ENCODE data around the gene MTG1.
"Not testable (repeated sequence)": the region's sequence is repeated elsewhere in the genome, so short reads cannot be mapped to it uniquely, and the experiment has no call there.

The MTG1 gene

DNA sequence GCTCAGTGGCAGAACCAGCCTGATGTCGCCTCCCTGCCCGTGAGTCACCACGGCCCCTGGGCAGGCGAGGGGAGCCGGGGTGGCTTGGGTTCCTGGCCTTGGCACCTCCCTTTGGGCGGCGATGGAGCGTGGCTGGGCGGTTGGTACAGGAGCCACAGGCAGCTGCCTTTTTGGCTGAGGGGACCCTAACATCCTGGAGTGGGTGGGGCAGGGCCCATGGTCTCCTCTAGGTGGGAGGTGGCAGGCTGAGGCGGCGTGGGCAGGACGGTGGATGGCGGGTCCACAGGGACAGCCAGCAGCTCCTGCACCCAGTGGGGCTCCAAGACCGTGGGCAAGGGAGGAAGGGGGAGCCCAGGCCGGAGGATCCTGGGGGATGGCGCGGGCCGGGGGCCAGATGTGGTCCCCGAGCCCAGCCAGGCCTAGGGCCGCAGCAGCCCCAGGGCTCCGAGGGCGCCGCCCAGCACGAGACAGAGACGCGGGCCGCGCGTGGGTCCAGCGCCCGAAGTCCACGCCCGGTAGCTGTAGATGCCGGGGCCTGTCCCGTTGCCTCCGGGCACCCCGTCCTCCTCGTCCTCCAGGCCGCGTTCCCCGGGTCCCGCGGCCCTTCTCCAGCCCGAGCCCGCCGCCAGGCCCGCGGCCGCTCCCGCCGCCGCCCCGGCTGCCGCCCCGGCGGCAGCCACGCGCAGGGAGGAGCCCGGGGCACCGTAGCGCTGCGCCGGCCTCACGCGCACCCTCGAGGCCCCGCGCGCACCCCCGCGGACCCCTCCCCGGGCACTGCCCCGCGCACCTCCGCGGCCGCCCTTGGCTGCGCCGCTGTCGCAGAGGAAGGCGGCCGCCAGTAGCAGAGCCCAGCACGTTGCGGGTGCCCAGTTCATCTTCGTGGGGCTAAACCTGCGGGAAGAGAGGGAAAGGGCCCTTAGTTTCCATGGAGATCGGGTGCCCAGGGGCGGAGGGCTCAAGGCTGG is 29.1 kb downstream of the MTG1 start:
- Histone ChIP-seq H3K27ac (ENCODE audit: low read length) (no peak overlapping the region), H3K9me3 (ENCODE audit: insufficient read depth, low read depth, low read length) (no peaks in the 10 kb centered on the region), H3K4me3 (ENCODE audit: low read length) (no peak overlapping the region), H3K4me1 (ENCODE audit: insufficient read depth, low read length) (no peaks in the 10 kb centered on the region), H3K27me3 (ENCODE audit: insufficient read depth, low read length) (peaks cover 17% of the 10 kb centered on the region), H3K9ac (ENCODE audit: low read depth, low read length) (no peak overlapping the region), H3K36me3 (ENCODE audit: insufficient read depth, low read depth, low read length) (peaks cover 10% of the 10 kb centered on the region; the same call in 1 of the 2 replicates)

DNA sequence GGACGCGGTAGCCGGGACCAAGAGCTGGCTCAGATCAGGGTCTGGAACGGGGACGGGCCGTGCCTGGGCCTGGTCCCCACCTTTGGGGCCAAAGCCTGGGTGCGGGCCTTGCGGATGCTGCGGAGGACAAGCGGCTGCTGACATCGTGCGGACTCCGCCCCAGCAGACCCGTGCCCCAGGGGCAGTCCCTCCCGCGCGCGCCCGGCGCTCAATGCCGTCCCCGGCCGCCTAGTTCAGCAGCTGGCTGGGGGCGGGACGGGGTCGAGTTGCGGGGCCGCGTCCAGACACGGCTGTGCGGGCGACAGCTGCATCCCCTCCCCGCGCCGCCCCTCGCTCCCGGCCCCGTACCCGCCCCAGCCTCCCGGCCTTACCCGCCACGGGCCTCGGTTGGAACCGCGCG is 30.1 kb downstream of the MTG1 start:
- H3K4me3 ChIP-seq (ENCODE audit: low read length); H3K9ac ChIP-seq (ENCODE audit: low read depth, low read length); H3K4me1 ChIP-seq (ENCODE audit: insufficient read depth, low read length); H3K27ac ChIP-seq (ENCODE audit: low read length); H3K36me3 ChIP-seq (ENCODE audit: insufficient read depth, low read depth, low read length); H3K9me3 ChIP-seq (ENCODE audit: insufficient read depth, low read depth, low read length): not testable (repeated sequence)
- H3K27me3 ChIP-seq (ENCODE audit: insufficient read depth, low read length): peaks cover 17% of the 10 kb centered on the region

DNA sequence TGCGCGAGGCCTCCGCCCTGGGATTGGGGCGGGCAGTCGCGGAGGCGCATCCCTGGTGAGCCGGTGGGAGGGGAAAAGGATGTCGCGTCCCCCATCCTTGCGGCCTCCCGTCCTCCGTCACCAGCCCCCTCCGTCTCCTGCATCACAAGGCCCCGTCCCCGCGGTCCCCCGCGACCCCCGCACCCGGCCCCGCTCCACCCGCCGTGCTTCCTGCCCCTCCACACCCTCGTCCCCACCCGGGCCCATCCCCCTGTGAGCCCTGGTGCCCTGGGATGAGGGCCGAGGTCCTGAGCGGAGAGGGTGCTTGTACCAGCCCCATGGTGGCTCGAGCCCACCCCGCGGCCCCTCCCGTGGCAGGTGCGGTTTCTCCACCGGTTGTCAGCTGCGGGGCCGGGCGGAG is 30.6 kb downstream of the MTG1 start, which contains the start of gene SPRN:
Gene SPRN, minus strand, starts transcription at position 25 of the 400 bp plus-strand sequence. CDS start 944 bp downstream, outside the sequence.
- not testable (repeated sequence) for H3K4me3 ChIP-seq (ENCODE audit: low read length); H3K27ac ChIP-seq (ENCODE audit: low read length); H3K9me3 ChIP-seq (ENCODE audit: insufficient read depth, low read depth, low read length); H3K36me3 ChIP-seq (ENCODE audit: insufficient read depth, low read depth, low read length); H3K9ac ChIP-seq (ENCODE audit: low read depth, low read length); H3K4me1 ChIP-seq (ENCODE audit: insufficient read depth, low read length)
- peaks cover 17% of the 10 kb centered on the region for H3K27me3 ChIP-seq (ENCODE audit: insufficient read depth, low read length)

DNA sequence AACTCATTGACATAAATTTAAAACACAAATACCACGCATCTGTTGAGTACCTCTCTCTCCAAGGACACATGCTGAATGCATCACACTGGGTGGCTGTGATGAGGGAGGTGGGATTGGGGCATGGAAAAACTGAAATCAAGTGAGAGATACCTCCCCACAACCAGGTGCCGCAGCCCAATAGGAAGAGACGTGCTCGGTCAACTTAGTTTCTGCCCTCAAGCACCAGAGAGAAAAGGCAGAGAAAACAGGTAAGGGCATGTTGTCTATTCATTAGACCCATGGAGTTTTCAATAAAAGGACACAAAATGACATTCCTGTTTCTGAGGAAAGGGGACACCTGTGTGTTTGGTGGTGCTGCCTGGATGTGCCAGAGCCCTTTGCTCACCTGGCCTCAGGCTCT is 35.6 kb downstream of the MTG1 start:
- not testable (repeated sequence) for H3K4me3 ChIP-seq (ENCODE audit: low read length); H3K9me3 ChIP-seq (ENCODE audit: insufficient read depth, low read depth, low read length); H3K9ac ChIP-seq (ENCODE audit: low read depth, low read length); H3K36me3 ChIP-seq (ENCODE audit: insufficient read depth, low read depth, low read length); H3K27ac ChIP-seq (ENCODE audit: low read length); H3K27me3 ChIP-seq (ENCODE audit: insufficient read depth, low read length); H3K4me1 ChIP-seq (ENCODE audit: insufficient read depth, low read length)

DNA sequence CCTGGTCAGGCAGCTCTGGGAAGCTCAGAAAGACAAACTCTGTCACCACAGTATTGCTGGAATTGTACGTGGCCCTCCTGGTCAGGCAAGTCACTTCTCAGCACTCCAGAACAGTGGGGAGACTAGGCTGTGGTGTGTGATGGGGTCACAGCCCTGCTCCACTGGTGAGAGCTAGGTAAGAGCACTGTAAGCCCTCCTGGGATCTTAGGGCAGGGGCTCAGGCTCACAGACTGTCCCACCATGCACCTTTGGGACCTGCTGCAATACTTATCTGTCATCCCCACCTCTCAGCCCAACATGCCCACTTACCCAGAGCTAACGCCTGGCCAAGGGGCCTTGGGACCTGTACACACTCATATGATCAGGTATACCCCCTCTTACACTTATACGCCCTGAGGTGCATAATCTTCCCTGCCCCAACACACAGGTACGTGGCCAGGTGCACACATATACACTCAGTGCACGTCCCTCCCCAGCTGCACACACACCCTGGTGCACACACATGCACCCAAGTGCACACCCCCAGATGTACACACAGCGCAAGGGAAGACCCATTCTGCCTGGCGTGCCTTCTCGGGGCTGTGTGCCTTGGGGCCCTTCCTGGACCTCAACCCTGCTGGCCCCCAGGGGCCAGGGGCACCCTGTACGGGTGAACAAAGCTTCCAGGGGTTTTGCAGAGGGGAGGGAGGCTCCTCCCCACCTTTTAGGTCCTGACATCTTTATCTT is 38.1 kb downstream of the MTG1 start:
- H3K9me3 ChIP-seq (ENCODE audit: insufficient read depth, low read depth, low read length); H3K27ac ChIP-seq (ENCODE audit: low read length); H3K36me3 ChIP-seq (ENCODE audit: insufficient read depth, low read depth, low read length); H3K27me3 ChIP-seq (ENCODE audit: insufficient read depth, low read length); H3K4me1 ChIP-seq (ENCODE audit: insufficient read depth, low read length); H3K9ac ChIP-seq (ENCODE audit: low read depth, low read length); H3K4me3 ChIP-seq (ENCODE audit: low read length): not testable (repeated sequence)

DNA sequence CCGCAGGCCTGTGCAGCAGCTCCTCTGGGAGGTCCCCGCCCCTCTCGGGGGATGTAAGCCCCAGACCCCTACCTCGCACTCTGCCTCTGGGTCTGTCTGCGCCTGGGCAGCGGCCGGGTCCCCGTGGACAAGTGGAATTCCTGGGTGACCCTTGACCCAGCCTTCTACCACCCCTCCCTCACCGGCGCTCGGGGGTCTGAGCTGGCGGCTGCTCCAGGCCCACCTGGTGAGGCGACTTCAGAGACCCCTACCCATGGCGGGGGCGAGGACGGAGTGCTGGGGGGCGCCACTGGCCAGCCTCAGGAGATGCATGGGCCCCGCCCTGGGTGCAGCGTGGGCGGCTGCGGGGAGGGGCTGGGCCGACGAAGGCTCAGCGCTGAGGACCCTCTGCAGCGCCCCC is 38.8 kb downstream of the MTG1 start:
- not testable (repeated sequence) for H3K27me3 ChIP-seq (ENCODE audit: insufficient read depth, low read length); H3K36me3 ChIP-seq (ENCODE audit: insufficient read depth, low read depth, low read length); H3K9me3 ChIP-seq (ENCODE audit: insufficient read depth, low read depth, low read length); H3K27ac ChIP-seq (ENCODE audit: low read length); H3K9ac ChIP-seq (ENCODE audit: low read depth, low read length); H3K4me1 ChIP-seq (ENCODE audit: insufficient read depth, low read length); H3K4me3 ChIP-seq (ENCODE audit: low read length)

DNA sequence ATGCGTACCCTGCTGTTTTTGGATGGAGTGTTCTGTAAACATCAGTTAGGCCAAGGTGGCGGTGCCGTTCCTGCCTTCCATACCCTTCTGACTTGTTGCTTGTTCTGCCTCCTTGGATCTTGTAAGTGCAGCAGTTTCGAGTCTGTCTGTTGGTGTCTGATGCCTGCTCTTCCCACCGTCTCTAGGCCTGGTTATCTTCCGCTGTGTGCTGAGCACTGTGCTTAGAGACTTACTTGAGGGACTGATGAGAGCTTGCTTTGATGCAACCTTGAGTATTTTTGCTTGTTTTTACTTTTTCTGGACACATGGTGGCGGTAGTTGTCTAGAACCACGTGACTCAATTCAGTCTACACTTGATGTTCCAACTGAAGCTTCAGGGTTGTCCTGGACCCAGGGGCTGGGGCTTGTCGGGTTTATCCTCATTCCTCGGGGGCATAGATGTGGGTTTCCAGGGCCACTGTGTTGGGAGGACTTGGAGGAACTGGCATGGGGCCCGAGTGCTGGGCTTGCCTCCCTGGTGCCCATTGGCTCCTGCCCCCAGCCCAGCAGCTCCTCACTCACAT is 44.8 kb downstream of the MTG1 start:
- Histone ChIP-seq H3K27me3 (ENCODE audit: insufficient read depth, low read length) (no peaks in the 10 kb centered on the region), H3K27ac (ENCODE audit: low read length) (no peak overlapping the region), H3K9me3 (ENCODE audit: insufficient read depth, low read depth, low read length) (peaks cover 56% of the 10 kb centered on the region), H3K4me3 (ENCODE audit: low read length) (no peak overlapping the region), H3K36me3 (ENCODE audit: insufficient read depth, low read depth, low read length) (no peaks in the 10 kb centered on the region), H3K4me1 (ENCODE audit: insufficient read depth, low read length) (no peaks in the 10 kb centered on the region), H3K9ac (ENCODE audit: low read depth, low read length) (no peak overlapping the region)

DNA sequence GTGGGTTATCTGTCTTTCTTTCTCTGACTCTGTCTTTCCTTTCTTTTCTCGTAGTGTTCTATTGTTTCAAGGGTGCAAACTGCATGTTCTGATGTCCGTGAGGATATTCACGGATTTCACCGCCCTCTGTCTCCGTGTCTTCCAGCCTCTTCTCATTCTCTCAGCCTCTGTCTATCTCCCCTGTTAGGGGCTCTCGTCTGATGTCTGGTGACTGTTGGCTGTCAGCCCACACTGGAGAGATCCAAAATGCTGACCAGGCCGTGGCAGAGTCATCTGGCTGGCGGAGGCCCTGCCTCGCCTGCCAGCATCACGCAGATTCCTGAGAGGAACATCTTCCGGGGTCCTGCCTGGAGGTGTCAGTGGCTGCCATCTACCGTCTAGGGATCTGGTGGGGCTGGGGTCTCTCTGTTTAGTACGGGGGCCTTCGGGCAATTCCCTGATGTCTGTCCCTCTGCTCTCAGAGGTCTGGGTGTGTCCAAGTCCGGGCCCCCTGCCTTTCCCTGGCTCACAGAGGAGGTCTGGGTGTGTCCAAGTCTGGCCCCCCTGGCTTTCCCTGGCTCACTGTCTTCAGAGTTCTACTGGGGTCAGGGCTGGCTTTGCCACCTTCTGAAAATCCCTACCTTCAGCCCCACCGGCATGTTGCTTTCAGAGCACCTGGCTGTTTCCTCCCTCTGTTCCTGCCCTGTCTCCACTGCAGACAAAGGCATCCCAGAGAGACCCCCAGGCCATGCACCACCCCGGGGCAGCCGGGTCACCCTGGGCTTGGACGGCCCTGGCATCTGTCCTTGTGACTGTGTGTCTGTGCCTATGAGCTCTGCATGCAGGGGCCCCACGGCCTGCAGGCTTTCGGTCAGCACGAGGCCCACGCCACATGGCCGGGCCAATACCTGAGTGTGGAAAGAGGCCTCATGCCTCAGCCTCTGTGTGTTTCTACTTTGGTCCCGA is 45.8 kb downstream of the MTG1 start:
- Histone ChIP-seq H3K27ac (ENCODE audit: low read length) (no peak overlapping the region), H3K9me3 (ENCODE audit: insufficient read depth, low read depth, low read length) (peaks cover 66% of the 10 kb centered on the region), H3K9ac (ENCODE audit: low read depth, low read length) (no peak overlapping the region), H3K27me3 (ENCODE audit: insufficient read depth, low read length) (no peaks in the 10 kb centered on the region), H3K4me3 (ENCODE audit: low read length) (no peak overlapping the region), H3K36me3 (ENCODE audit: insufficient read depth, low read depth, low read length) (no peaks in the 10 kb centered on the region), H3K4me1 (ENCODE audit: insufficient read depth, low read length) (no peaks in the 10 kb centered on the region)

DNA sequence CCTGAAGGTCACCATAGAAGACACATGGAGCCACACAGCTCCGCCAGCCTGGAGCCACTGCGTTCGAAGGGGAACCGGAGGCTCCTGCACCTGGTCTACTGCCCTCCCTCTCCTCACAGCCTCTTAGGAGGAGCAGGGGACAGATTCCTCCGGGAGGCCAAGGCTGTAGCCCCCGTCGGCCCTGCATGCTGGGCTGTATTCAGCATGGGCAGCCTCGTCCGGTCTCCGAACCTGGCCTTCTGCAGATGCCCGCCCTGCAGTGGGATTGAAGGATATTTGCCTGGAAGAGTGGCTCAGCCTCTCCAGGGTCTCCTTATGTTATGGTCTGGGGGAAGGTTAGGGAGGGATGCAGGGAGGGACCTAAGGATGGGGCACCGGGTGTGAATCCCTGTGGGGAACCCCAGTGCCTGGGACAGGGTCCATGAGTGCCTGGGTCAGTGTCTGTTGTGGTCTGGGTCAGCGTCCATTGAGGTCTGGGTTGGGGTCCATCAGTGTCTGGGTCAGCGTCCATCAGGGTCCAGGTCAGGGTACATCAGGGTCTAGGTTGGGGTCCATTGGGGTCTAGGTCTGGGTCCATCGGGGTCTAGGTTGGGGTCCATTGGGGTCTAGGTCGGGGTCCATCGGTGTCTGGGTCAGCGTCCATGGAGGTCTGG is 46.8 kb downstream of the MTG1 start:
- H3K27me3 ChIP-seq (ENCODE audit: insufficient read depth, low read length): no peaks in the 10 kb centered on the region
- peaks cover 75% of the 10 kb centered on the region for H3K9me3 ChIP-seq (ENCODE audit: insufficient read depth, low read depth, low read length)
- H3K9ac ChIP-seq (ENCODE audit: low read depth, low read length): no peak overlapping the region
- H3K27ac ChIP-seq (ENCODE audit: low read length): no peak overlapping the region
- H3K4me1 ChIP-seq (ENCODE audit: insufficient read depth, low read length): no peaks in the 10 kb centered on the region
- no peak overlapping the region for H3K4me3 ChIP-seq (ENCODE audit: low read length)
- H3K36me3 ChIP-seq (ENCODE audit: insufficient read depth, low read depth, low read length): no peaks in the 10 kb centered on the region

DNA sequence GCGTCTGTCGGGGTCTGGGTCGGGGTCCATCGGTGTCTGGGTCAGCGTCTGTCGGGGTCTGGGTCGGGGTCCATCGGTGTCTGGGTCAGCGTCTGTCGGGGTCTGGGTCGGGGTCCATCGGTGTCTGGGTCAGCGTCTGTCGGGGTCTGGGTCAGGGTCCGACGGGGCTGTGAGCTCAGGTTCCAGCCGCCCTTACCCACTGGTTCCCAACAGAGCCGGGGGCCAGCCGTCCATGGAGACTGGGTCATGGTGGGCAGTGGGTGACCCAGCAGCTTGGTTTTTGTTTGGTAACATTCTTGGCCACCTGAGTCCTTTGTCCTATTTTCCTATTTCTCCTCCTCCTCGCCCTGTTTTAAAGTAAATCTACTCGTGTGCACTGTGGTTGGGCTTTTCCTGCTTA is 47.4 kb downstream of the MTG1 start:
- not testable (repeated sequence) for H3K4me3 ChIP-seq (ENCODE audit: low read length); H3K27me3 ChIP-seq (ENCODE audit: insufficient read depth, low read length); H3K27ac ChIP-seq (ENCODE audit: low read length); H3K36me3 ChIP-seq (ENCODE audit: insufficient read depth, low read depth, low read length); H3K4me1 ChIP-seq (ENCODE audit: insufficient read depth, low read length); H3K9ac ChIP-seq (ENCODE audit: low read depth, low read length)
- H3K9me3 ChIP-seq (ENCODE audit: insufficient read depth, low read depth, low read length): peaks cover 77% of the 10 kb centered on the region

DNA sequence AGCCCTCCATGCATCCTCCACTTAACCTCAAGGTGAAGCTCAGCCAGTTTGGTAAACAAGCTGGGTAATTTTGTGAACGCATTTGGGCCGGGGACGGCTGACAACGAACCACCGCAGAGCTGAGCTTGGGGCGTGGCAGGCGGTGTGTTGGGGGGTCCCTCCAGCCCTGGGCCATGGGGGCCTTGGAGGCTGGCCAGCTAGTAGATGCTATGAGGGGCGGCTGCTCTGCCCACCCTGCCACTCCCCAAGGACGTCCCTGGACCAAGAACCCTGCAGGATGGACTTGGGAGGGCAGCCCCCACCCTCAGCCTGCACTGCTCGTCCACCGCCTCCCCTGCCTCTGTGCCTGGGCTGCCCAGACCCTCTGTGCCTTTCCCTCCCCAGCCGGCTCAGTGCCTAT is 47.8 kb downstream of the MTG1 start:
- Histone ChIP-seq H3K27ac (ENCODE audit: low read length) (no peak overlapping the region), H3K9me3 (ENCODE audit: insufficient read depth, low read depth, low read length) (peaks cover 81% of the 10 kb centered on the region), H3K4me3 (ENCODE audit: low read length) (no peak overlapping the region), H3K36me3 (ENCODE audit: insufficient read depth, low read depth, low read length) (no peaks in the 10 kb centered on the region), H3K9ac (ENCODE audit: low read depth, low read length) (no peak overlapping the region), H3K4me1 (ENCODE audit: insufficient read depth, low read length) (no peaks in the 10 kb centered on the region), H3K27me3 (ENCODE audit: insufficient read depth, low read length) (no peaks in the 10 kb centered on the region)
